D721Med (cell line): ENCODE data around the gene MICAL2.

ENCODE experiments used
- DNase-seq: peaks from one replicate; pipeline ENCODE4 v3.0.0; 2011; ENCODE audit warnings: low spot score; ENCODE audit not compliant: insufficient read length
- FAIRE-seq: peaks from 2 replicates; lab custom pipeline; 2011; peaks lifted over from hg19 to GRCh38; lab: Jason Lieb, UNC
- CTCF ChIP-seq: IDR thresholded peaks from 2 replicates; pipeline ENCODE4 v1.5.1; 2012; ENCODE audit warnings: mild to moderate bottlenecking, control low read depth; ENCODE audit not compliant: insufficient read depth; ENCODE audit errors: missing control alignments

MICAL2 gene

DNA sequence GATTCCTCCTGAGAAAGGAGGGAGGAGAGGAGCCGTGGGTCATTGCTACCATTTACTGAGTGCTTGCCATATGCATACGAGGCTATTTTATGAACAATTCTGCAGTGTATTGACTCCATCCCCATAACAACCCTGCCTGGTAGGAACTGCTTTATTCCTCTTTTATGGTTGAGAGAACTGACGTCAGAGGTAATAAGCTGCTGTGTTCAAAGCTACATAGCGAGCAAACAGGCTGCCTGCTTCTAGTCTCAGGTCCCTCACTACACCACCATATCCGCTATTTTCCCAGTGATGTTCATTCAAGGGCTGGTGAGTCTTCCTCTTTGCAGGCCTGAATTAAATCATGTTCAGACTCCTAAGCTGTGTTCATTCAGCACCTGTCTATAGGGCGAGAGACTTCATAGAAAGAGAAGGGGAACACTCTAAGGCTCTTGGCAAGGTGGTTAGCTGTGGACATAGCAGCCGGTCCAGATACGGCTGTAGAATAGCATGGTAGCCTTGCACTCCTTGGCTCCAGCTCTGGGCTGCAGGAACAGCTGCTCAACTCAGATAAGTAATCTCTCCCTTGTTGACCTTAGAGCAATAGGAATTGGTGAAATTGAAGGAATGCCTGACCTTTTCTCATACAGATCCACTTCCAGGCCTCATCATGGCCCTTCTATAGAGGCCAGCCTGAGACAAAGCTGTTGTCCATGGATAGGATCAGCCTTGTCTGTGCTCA, 82.6 kb downstream of the MICAL2 start:
- TF ChIP-seq CTCF = no peak
- DNase-seq (no peak), FAIRE-seq (no peak)

- no peak for FAIRE-seq
- DNase-seq = no peak
- TF ChIP-seq CTCF = no peak
Observed at GRCh38 chr11:12193515-12194336, 83.3 kb downstream of the MICAL2 start.

- DNase-seq (no peak), FAIRE-seq (no peak)
- TF ChIP-seq CTCF = no peak
Observed at GRCh38 chr11:12195768-12196167, 85.4 kb downstream of the MICAL2 start.

GRCh38 chr11:12196308-12196707, 85.9 kb downstream of the MICAL2 start:
- FAIRE-seq = no peak

GRCh38 chr11:12196872-12197271, 86.5 kb downstream of the MICAL2 start:
- DNase-seq = no peak
- FAIRE-seq = no peak
- no peak for TF ChIP-seq CTCF

More at GRCh38 chr11:12196308-12196707, 85.9 kb downstream of the MICAL2 start:
- no peak for DNase-seq
- no peak for TF ChIP-seq CTCF

GRCh38 chr11:12198251-12199222, 88.1 kb downstream of the MICAL2 start:
- no peak for TF ChIP-seq CTCF
- no peak for FAIRE-seq
- DNase-seq = no peak
